ENCODE data around the gene HSPB7. TPM values are rescaled to one million over a fixed set of nuclear protein-coding genes. Genes with fewer than 3 reads are reported as not detected.
"Not testable (repeated sequence)": the region's sequence is repeated elsewhere in the genome, so short reads cannot be mapped to it uniquely, and the experiment has no call there.

Gene HSPB7
- total RNA-seq, 1 donor from 2014 or later = 191 TPM

- Histone ChIP-seq H3K9me3 (no peaks in the 10 kb centered on the region), H3K4me3 (no peak overlapping the region), H3K4me1 (no peaks in the 10 kb centered on the region), H3K27ac (no peak overlapping the region), H3K27me3 (no peaks in the 10 kb centered on the region), H3K36me3 (no peaks in the 10 kb centered on the region)
- TF ChIP-seq CTCF (IDR thresholded peaks at IDR 0.05) = peak; percentile 93 to 94 (median 94)
- intact Hi-C loops (cut with DNase I) = loop anchor here (1.0 kb wide), 1 partner anchor 47 kb away; no protein-coding TSS in a partner anchor
- peak; percentile 28 to 92 for DNase-seq (ENCODE audit: low spot score in 2 of 2)
Measured at GRCh38 chr1:16055613-16056520, 38.0 kb upstream of the HSPB7 start.

- H3K27ac ChIP-seq = no peak overlapping the region
- H3K9me3 ChIP-seq = no peaks in the 10 kb centered on the region
- no peaks in the 10 kb centered on the region for H3K4me1 ChIP-seq
- no peaks in the 10 kb centered on the region for H3K27me3 ChIP-seq
- no peak overlapping the region for H3K4me3 ChIP-seq
- H3K36me3 ChIP-seq = no peaks in the 10 kb centered on the region
- TF ChIP-seq CTCF (IDR thresholded peaks at IDR 0.05) = no peak
- no peak for DNase-seq (ENCODE audit: low spot score in 2 of 2)
- intact Hi-C loops (cut with DNase I) = no loop called here
Measured at GRCh38 chr1:16054598-16055540, 37.0 kb upstream of the HSPB7 start.

- Histone ChIP-seq H3K9me3 (no peaks in the 10 kb centered on the region), H3K27me3 (no peaks in the 10 kb centered on the region), H3K4me1 (peaks cover 0 to 2% of the 10 kb centered on the region in 2 donors), H3K4me3 (no peak overlapping the region), H3K36me3 (no peaks in the 10 kb centered on the region), H3K27ac (no peak overlapping the region)
- intact Hi-C loops (cut with DNase I) = no loop called here
- TF ChIP-seq CTCF (IDR thresholded peaks at IDR 0.05) = no peak
- no peak for DNase-seq (ENCODE audit: low spot score in 2 of 2)
Measured at GRCh38 chr1:16053781-16054502, 36.1 kb upstream of the HSPB7 start.

- intact Hi-C loops (cut with DNase I); H3K4me3 ChIP-seq; H3K27ac ChIP-seq; H3K27me3 ChIP-seq; H3K4me1 ChIP-seq; H3K36me3 ChIP-seq; H3K9me3 ChIP-seq; DNase-seq (ENCODE audit: low spot score in 2 of 2): not testable (repeated sequence)
Measured at GRCh38 chr1:16051949-16052348, 34.1 kb upstream of the HSPB7 start.

- intact Hi-C loops (cut with DNase I) = no loop called here
- no peak overlapping the region for H3K27ac ChIP-seq
Measured at GRCh38 chr1:16051039-16051438, 33.2 kb upstream of the HSPB7 start.

More at GRCh38 chr1:16051039-16051438, 33.2 kb upstream of the HSPB7 start:
- no peak overlapping the region for H3K4me3 ChIP-seq
- no peaks in the 10 kb centered on the region for H3K27me3 ChIP-seq
- no peak for DNase-seq (ENCODE audit: low spot score in 2 of 2)
- H3K9me3 ChIP-seq = no peaks in the 10 kb centered on the region
- TF ChIP-seq CTCF (IDR thresholded peaks at IDR 0.05) = no peak
- peaks cover 0 to 8% of the 10 kb centered on the region in 2 donors for H3K4me1 ChIP-seq
- no peaks in the 10 kb centered on the region for H3K36me3 ChIP-seq
